ENCODE data around the gene FLII.

DNA sequence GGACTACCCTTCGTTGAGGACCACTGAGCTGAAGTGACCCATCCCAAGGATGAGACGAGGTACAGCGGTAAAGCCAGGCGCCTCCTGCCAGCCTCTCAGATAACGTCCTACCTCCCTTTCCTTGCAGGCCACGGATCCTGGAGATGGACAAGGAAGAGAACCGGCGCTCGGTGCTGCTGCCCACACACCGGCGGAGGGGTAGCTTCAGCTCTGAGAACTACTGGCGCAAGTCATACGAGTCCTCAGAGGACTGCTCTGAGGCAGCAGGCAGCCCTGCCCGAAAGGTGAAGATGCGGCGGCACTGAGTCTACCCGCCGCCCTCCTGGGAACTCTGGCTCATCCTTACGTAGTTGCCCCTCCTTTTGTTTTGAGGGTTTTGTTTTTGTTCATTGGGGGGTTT, 50.4 kb downstream of the FLII start:
- TF ChIP-seq, protein P1, sequence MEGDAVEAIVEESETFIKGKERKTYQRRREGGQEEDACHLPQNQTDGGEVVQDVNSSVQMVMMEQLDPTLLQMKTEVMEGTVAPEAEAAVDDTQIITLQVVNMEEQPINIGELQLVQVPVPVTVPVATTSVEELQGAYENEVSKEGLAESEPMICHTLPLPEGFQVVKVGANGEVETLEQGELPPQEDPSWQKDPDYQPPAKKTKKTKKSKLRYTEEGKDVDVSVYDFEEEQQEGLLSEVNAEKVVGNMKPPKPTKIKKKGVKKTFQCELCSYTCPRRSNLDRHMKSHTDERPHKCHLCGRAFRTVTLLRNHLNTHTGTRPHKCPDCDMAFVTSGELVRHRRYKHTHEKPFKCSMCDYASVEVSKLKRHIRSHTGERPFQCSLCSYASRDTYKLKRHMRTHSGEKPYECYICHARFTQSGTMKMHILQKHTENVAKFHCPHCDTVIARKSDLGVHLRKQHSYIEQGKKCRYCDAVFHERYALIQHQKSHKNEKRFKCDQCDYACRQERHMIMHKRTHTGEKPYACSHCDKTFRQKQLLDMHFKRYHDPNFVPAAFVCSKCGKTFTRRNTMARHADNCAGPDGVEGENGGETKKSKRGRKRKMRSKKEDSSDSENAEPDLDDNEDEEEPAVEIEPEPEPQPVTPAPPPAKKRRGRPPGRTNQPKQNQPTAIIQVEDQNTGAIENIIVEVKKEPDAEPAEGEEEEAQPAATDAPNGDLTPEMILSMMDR (conservative IDR thresholded peaks at IDR 0.05): no peak
- TF ChIP-seq EZH2 (IDR thresholded peaks at IDR 0.05; ENCODE audit: low read depth): no peak
